ENCODE measurements around the gene CCDC158.
"Not testable (repeated sequence)": the region's sequence is repeated elsewhere in the genome, so short reads cannot be mapped to it uniquely, and the experiment has no call there.

The CCDC158 gene

DNA sequence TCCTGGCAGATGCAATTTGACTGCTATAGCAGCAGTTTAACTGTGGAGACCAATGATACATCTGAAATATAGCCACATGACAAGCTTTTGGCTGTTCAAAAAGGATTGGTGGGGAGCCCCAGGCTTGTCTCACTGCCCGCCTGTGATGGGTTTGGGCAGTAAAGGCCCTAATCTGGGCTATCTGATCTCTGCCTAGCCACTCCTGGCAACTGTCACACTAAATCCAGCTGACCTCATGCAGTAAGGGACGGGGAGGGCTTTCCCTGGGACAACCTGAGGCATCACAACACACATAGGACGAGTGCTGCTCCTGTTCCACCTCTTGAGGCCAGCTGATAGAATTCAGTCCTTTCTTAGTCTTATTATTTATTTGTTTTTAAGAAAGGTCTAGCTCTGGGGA is 56.2 kb downstream of the CCDC158 start:
- DNase-seq, result no peak

- no peak for DNase-seq
These were observed 57.2 kb downstream of the CCDC158 start for GRCh38 chr4:76363556-76364290.

DNA sequence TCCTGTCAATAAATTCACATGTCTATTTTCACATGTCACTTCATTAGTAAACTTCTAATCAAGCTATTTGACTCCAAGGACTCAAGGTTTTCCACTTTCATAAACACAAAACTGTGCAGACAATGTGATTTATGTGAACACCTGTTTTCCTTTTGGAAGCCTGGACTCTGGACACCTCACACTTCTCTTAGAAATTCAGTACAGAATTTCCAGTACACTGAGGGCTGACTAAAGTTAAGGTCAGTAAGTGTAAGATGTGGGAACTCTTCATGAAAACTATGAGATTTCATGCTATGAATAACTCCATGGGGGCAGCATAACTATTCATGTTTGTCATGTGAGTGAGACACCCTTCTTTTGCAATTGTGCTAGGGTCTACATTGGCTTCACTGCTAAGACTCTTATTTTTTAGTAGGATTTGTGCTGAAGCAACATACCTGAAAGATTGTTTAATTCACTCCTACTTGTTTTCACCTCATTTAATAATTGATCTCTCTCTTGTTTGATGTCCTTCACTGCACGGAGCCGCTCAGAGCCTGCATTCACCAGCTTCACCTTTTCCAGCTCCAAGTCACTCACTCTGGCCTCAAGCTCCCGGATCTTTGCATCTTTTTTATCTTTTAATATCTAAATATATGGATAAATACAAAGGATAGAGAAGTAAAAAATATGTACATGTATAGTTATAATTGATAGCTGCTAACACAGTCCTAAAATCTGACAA is 59.1 kb downstream of the CCDC158 start:
- no peak for DNase-seq

- not testable (repeated sequence) for DNase-seq
These were observed 61.0 kb downstream of the CCDC158 start for GRCh38 chr4:76359881-76360466.

DNA sequence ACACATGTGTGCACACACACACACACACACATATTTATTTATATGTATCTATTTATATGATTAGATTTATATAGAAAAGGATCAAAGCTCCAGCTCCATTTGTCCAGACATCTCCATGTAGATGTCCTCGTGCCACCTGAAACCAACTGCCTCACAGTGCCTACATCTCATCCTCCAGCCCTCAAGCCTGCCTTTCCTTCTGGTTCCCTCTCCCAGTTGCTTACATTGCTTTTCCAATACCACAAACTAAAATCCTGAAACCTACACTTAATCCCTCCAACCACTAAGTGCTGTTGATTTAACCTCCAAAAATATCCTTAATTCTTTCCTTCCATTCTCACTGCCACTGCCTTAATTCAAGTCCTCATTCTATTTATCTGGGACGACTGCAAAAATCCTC is 63.0 kb downstream of the CCDC158 start:
- no peak for DNase-seq

DNA sequence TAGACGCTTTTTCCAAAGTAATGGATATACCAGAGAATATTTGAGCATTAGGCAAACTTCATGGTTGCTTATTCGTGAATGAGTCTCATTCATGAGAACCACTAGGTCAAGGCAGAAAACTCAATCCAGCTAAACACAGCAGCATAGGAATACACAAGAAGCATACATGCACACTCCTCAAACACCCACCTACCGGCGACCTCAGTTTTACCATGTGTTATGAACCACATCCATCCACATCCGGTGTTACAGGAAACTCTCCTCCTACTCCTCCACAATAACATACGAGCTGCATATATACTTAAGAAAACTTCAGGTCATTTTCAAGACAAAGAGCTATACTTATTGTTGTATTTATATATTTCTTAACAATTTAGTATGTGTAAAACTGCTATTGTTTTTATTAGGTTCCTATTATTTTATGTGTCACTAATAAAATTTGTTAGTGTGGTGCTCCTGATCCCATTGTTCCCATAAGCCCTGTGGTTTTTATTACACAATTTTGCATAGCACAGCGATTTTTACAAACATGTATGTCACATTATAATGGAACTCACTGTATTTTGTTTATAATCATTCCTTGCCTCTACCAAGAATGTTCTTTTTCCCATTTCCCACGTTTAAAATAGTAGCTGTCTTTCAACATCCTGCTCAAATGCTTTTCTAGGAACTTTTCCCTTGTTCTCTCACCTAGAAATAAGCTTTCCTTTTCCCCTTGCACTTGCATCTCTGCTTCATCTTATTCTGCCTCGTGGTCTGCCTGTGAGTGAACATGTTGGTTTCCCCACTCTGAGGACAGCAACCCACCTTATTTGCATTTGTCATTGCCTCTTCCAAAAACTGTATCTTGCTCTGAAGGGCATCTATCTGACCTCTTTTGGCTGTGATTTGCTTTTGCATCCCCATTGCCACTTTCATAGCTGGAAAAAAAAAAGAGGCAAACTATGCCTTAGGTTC is 66.1 kb downstream of the CCDC158 start:
- DNase-seq, result no peak

DNA sequence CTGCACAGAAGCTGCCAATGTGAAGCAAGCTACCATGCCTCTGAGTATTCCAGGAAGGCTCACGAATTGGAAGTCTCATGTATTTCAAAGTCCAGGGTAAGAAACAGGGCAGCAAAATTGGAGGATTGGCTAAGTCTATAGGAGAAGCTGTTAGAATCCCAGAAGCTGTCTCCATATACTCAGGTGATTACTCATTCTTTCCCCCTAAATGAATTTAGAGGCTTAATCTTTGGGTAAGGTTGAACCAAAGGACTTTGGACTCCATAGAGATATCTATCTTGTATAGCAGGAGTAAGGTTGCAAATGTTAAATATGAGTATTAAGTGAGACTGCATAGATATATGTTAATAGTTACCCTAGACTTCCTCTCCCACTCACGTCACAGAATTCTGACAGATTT is 78.1 kb downstream of the CCDC158 start:
- DNase-seq, result no peak

- no peak for DNase-seq
These were observed 78.8 kb downstream of the CCDC158 start for GRCh38 chr4:76342191-76342590.

DNA sequence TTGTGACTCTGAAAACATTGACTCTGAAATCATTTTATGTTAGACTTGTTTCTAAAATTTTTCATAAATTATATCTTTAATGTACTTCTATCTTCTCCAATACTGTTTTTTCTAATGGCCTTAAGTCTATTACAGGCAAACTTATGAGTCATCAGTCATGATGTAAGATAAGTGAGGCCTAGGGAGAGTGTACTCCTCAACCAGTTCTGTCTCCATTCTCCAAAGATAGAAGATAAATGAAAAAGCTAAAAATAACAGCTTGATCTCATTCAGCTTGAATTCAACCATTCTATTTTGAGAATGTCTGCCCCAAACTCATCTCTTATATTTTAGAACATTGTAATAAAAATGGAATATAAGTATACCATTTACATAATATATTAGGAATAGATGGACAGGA is 79.9 kb downstream of the CCDC158 start:
- peak; percentile 29 to 42 for DNase-seq

DNA sequence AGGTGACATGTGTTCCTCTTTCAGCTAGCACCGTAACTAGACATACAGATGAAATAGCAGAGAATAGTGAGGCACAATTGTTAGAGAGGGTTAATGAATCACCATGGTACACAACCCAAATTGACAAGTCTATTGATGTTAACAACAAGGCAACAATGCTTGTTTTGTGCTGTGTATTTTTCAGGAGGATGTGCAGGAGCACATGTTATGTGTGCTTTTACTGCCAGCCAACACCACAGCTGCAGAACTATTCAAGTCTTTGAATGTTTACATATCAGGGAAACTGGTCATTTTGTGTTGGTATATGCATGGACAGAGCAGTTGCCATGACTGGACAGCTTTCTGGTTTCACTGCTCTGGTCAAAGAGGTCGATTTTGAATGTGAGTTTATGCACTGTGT is 81.6 kb downstream of the CCDC158 start:
- DNase-seq, result no peak

DNA sequence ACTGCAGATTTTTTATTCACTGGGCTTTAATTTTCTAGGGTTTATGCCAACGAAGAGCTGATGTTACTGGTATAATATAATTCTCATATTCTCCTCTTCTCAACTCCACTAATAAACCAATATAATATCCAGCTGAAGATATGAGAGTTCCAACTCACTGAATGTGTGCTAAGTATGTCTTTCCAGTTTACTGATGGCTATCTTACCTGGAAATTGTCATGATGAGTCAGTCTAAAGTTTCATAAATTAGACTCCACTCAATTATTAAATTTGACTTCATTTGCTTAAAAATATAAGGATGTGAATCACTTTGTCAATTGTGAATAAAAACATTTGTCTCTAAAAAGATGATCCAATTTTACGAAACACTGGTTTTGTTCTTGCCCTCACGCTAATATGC is 86.1 kb downstream of the CCDC158 start:
- no peak for DNase-seq

DNA sequence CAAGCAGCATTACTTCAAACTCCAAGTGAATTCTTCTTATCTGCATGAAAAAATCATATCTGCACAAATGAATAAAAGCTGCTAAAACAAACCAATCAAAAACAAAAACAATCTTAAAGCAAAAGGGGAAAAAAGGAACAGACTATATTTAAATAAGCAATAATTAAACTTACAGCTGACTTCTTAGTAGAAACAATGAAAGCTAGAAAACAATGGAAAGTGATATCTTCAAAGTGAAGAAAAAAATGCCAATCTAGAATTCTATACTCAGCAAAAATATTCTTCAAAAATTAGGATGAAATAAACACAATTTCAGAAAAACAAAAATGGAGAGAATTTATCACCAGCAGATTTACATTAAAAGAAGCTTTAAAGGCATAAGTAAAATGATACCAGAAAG is 94.4 kb downstream of the CCDC158 start:
- no peak for DNase-seq

GRCh38 chr4:76325072-76325471 is 95.9 kb downstream of the CCDC158 start:
- no peak for DNase-seq

DNA sequence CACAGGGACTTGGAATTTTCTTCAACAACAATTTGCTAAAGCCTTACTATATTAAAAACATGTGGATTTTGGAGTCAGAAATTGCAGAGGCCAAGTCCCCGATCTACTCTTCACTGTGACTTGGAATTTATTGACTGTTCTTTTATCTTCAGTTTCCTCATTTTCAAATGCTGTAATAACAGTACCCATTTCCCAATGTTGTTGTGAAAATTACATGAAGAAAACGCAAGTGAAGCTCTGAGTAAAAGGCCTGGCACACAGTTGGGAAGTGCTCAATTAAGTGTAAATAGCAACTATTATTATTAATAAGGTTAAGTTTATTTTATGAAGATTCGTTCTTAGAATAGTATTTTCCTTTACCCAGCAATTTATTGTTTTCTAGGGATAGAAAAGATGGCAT is 98.7 kb downstream of the CCDC158 start:
- peak; percentile 7 to 70 for DNase-seq

DNA sequence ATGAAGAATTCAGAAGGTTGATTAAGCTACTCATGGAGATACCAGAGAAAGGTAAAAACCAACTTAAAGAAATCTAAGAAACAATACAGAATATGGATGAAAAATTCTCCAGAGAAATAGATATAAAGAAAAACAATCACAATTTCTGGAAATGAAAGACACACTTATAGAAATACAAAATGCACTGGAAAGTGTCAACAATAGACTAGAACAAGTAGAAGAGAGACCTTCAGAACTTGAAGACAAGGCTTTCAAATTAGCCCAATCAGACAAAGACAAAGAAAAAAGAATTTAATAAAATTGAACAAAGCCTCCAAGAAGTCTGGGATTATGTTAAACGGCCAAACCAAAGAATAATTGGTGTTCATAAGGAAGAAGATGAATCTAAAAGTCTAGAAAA is 104.8 kb downstream of the CCDC158 start:
- no peak for DNase-seq

GRCh38 chr4:76315267-76315918 is 105.5 kb downstream of the CCDC158 start:
- DNase-seq, result no peak

DNA sequence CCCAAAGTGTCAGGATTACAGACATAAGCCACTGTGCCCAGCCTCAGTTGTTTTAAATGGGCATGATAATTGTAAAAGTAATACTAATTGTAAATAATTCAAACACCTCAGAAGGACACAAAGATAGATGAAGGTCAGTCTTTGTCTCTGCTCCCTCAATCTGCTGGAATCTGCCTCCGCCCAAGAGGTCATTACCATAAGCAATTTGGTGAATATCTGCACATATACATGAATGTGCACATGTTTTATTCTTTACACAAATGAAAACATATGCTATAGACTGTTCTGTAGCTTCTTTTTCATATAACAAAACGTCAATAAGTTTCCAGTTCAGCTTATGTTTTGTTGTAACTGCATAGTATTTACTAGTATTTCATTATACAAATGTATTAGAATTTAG is 107.4 kb downstream of the CCDC158 start:
- no peak for DNase-seq

- no peak for DNase-seq
These were observed 108.5 kb downstream of the CCDC158 start for GRCh38 chr4:76312457-76312856.

- DNase-seq, result peak in 1 of 2 donors; percentile 32
These were observed 109.0 kb downstream of the CCDC158 start for GRCh38 chr4:76311896-76312331.

DNA sequence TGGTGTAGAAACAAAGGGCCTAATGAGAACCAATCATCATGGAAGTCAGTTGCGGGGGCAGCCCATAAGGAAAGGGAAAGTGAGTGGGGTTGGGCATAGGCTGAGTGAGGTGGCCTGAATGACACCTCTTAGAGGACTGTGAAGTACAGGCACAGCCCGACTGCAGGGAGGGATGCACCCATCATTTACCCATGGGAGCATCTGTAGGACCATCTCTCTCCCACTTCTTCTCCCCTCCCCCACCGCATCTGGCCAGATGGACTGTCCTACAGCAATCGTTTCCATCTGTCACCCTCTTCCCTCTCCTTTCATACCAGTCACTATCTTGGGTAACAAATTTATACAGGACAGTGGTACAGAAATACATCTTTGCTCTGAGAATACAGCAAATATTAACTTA is 110.3 kb downstream of the CCDC158 start:
- DNase-seq, result no peak

DNA sequence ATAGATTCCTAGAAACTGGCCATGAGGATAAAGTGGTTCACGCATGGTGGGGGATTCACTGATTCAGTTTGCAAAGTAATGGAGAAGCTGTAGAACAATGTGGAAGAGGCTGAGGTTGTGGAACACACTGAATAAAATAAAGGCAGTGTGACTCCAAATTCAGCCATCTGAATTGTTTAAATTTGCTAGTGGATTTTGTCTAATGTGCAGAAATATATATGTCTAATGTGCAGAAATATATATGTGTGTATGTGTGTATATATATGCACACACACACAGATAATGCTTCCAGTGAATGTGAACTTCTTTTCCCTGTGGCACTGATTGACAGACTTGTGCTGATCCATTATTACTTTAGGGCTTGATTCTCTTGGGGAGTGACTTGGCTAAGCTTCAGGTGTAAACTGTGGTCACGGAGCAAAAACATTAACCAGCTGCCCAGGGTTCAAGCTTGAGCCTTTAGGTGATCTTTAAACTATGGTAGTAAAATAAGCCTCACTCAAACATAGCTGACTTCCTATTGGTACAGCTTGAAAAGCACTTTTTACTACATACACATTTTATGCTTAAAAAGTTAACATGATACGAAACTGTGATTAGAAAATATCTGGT is 110.9 kb downstream of the CCDC158 start:
- no peak for DNase-seq

GRCh38 chr4:76308548-76308947 is 112.4 kb downstream of the CCDC158 start:
- no peak for DNase-seq

Data from inflammatory macrophage (primary cell).